ENCODE data around the gene RPL38. TPM values are rescaled to one million over a fixed set of nuclear protein-coding genes. Genes with fewer than 3 reads are reported as not detected.

The RPL38 gene
- total RNA-seq (1,000 to 10,000 TPM; 1,569 to 1,786 (median 1,717) TPM), total RNA-seq (441 to 859 (median 611) reads per million in 29 experiments)
- total RNA-seq (2013), result 3,174 TPM

DNA sequence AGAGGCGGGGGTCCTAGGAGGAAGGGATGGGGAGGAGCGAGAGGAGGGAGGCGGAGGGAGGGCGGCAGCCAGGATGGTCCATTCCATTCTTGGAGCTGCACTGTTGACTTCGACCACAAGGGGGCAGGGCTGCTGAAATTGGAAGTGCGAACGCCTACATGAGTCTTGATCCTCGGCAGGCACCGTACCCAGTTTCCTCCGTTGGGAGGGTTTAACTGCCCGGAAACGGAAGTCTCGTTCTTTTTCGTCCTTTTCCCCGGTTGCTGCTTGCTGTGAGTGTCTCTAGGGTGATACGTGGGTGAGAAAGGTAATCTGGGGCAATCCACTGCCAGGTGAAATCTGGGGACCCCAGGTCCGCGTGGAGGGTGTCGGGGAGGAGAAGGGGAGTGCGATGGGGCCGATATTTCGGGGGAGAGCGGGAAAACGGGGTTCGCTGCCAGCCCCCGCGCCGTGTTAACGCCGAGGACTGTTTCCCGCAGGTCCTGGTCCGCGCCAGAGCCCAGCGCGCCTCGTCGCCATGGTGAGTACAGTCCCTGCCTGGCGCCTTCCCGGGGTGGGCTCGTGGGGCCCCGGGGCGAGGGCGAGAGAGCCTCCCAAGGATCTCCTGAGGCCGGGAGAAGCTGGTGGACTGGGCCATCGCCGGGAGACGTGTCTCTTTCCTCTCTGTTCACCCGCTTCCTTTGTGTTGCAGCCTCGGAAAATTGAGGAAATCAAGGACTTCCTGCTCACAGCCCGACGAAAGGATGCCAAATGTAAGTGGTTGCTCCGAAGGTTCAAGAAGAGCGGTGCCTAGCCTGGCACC, at the start of gene RPL38:
Gene RPL38 (plus strand): TSS at position 240 of the 802 bp plus-strand sequence. CDS start 278 bp downstream, at position 518.
- Histone ChIP-seq H3K4me3 (ENCODE audit: control insufficient read depth in 1 of 2, extremely low read depth in 1 of 2, low read length in 1 of 2) (peak within 1 kb of the TSS; percentile 93 to 98), H3K27ac (ENCODE audit: low read length) (peak within 1 kb of the TSS; percentile 78), H3K27me3 (replicated peaks in 1 of 2; ENCODE audit: control insufficient read depth in 2 of 2, extremely low read depth in 1 of 2, insufficient read depth in 2 of 2, low read length in 1 of 2) (peaks cover 0 to 45% of the 10 kb centered on the region in 2 experiments), H3K9me3 (no peaks in the 10 kb centered on the region), H3K4me1 (ENCODE audit: control insufficient read depth in 1 of 2, extremely low read depth in 1 of 2, insufficient read depth in 2 of 2, low read length in 2 of 2) (peaks cover 18 to 53% of the 10 kb centered on the region in 2 experiments), H3K36me3 (ENCODE audit: control insufficient read depth in 2 of 2, extremely low read depth in 1 of 2, insufficient read depth in 1 of 2, low read length in 1 of 2) (peaks cover 0 to 37% of the 10 kb centered on the region in 2 donors)
- ATAC-seq (replicated peaks in 1 of 4) (peak; percentile 82 to 90 (median 88)), DNase-seq (peak; percentile 88 to 98 (median 93))
- under 1% methylated on average over 50 of the region's 53 CpGs for WGBS (ENCODE audit: insufficient coverage)
- POLR2A ChIA-PET, result interaction anchor here in 1 of 2 donors (0.6 kb wide), 1 partner anchor 96 kb away, joined by 3 read pairs; no protein-coding TSS in a partner anchor
- peaks cover 19% of the 10 kb centered on the region for H3K36me3 Mint-ChIP-seq
- H3K27ac Mint-ChIP-seq, result peak within 1 kb of the TSS; percentile 93 to 98
- H3K9me3 Mint-ChIP-seq, result no peaks in the 10 kb centered on the region
- peaks cover 41 to 50% (median 46%) of the 10 kb centered on the region in 3 donors for H3K4me1 Mint-ChIP-seq
- peaks cover 10 to 22% of the 10 kb centered on the region in 2 donors for H3K27me3 Mint-ChIP-seq
- H3K4me3 Mint-ChIP-seq, result peak within 1 kb of the TSS; percentile 91 to 99 (median 95)
- CTCF ChIA-PET, result interaction anchor here (0.5 to 1.7 kb wide), 9 partner anchors 9 to 1581 kb away, joined by 3 to 12 read pairs (median 6); partner anchors contain the start of genes TTYH2 (in 1 of the 2) and UNK (in 1 of the 2)

DNA sequence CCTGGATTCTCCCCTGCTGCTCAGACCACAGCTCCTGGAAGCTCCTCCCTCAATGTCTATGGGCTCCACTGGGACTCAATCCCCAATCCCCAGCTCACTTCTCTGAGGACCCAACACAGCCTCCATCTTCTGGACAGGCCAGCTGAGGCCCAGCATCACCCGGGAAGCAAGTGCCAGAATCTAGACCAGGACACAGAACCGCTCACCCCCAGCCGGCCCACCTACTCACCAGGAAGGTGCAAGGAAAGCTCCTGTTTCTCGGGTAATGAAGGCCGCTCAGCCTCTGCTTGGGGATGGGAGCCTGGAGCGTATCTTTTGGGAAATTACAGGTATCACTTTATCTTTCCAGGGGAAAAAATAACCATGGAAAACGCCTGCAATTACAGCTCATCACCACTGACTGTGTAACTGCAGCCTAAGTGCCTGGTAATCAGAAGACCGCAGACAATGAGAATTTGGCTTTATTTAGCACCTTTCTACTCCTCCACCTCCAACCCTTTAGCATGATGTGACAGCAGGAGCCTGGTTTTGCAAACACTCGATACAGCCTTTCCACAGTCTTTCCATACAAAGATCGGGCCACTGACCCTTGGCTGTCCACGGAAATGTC, 49.6 kb upstream of the RPL38 start:
- Histone ChIP-seq H3K36me3 (ENCODE audit: control insufficient read depth in 2 of 2, extremely low read depth in 1 of 2, insufficient read depth in 1 of 2, low read length in 1 of 2) (no peaks in the 10 kb centered on the region), H3K27ac (ENCODE audit: low read length) (no peak overlapping the region), H3K9me3 (no peaks in the 10 kb centered on the region), H3K4me3 (ENCODE audit: control insufficient read depth in 1 of 2, extremely low read depth in 1 of 2, low read length in 1 of 2) (no peak overlapping the region), H3K27me3 (replicated peaks in 1 of 2; ENCODE audit: control insufficient read depth in 2 of 2, extremely low read depth in 1 of 2, insufficient read depth in 2 of 2, low read length in 1 of 2) (peaks cover 2 to 48% of the 10 kb centered on the region in 2 experiments), H3K4me1 (ENCODE audit: control insufficient read depth in 1 of 2, extremely low read depth in 1 of 2, insufficient read depth in 2 of 2, low read length in 2 of 2) (no peaks in the 10 kb centered on the region)
- Mint-ChIP-seq H3K27ac (no peak overlapping the region), H3K36me3 (no peaks in the 10 kb centered on the region), H3K27me3 (peaks cover 29 to 38% of the 10 kb centered on the region in 2 donors), H3K9me3 (no peaks in the 10 kb centered on the region), H3K4me1 (no peaks in the 10 kb centered on the region), H3K4me3 (no peak overlapping the region)
- DNase-seq (peak in 1 of 35 experiments; percentile 12), ATAC-seq (replicated peaks in 1 of 4) (no peak)
- POLR2A ChIA-PET, result no interaction called here
- 78% methylated on average over 4 of the region's 11 CpGs for WGBS (ENCODE audit: insufficient coverage)
- CTCF ChIA-PET, result interaction anchor here in 1 of 2 donors (0.5 kb wide), 1 partner anchor 786 kb away, joined by 3 read pairs; no protein-coding TSS in a partner anchor

DNA sequence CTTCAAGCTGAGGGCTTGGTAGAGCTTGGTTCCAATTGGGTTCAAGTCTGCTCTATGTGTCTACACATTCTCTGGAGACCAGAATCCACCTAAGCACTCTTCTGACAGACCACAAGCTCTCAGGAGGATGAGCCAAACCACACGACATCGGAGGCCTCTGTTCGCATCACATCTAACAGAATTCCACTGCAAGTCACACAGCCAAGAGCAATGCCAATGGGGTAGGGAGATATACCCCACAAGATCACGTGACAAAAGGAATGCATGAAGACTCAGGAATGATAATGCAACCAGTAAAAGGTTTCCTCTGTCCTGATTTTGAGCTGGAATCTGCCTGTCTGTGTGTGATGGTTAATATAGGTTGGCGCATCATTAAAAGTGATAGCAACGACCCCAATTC, 46.6 kb upstream of the RPL38 start:
- H3K4me3 Mint-ChIP-seq, result no peak overlapping the region
- no peaks in the 10 kb centered on the region for H3K4me1 Mint-ChIP-seq
- Histone ChIP-seq H3K27me3 (replicated peaks in 1 of 2; ENCODE audit: control insufficient read depth in 2 of 2, extremely low read depth in 1 of 2, insufficient read depth in 2 of 2, low read length in 1 of 2) (peaks cover 0 to 49% of the 10 kb centered on the region in 2 experiments), H3K9me3 (no peaks in the 10 kb centered on the region), H3K27ac (ENCODE audit: low read length) (no peak overlapping the region), H3K4me3 (ENCODE audit: control insufficient read depth in 1 of 2, extremely low read depth in 1 of 2, low read length in 1 of 2) (no peak overlapping the region), H3K36me3 (ENCODE audit: control insufficient read depth in 2 of 2, extremely low read depth in 1 of 2, insufficient read depth in 1 of 2, low read length in 1 of 2) (no peaks in the 10 kb centered on the region), H3K4me1 (ENCODE audit: control insufficient read depth in 1 of 2, extremely low read depth in 1 of 2, insufficient read depth in 2 of 2, low read length in 2 of 2) (no peaks in the 10 kb centered on the region)
- no peaks in the 10 kb centered on the region for H3K36me3 Mint-ChIP-seq
- CTCF ChIA-PET, result interaction anchor here in 1 of 2 donors (0.6 kb wide), 1 partner anchor 9 kb away, joined by 3 read pairs; no protein-coding TSS in a partner anchor
- POLR2A ChIA-PET, result no interaction called here
- H3K27me3 Mint-ChIP-seq, result peaks cover 20 to 32% of the 10 kb centered on the region in 2 donors
- DNase-seq (no peak), ATAC-seq (replicated peaks in 1 of 4) (no peak)
- 100% methylated on average over 2 of the region's 6 CpGs for WGBS (ENCODE audit: insufficient coverage)
- H3K27ac Mint-ChIP-seq, result no peak overlapping the region
- no peaks in the 10 kb centered on the region for H3K9me3 Mint-ChIP-seq

- Mint-ChIP-seq H3K27ac (no peak overlapping the region), H3K36me3 (no peaks in the 10 kb centered on the region), H3K4me3 (no peak overlapping the region), H3K27me3 (peaks cover 21 to 32% of the 10 kb centered on the region in 2 donors), H3K9me3 (no peaks in the 10 kb centered on the region), H3K4me1 (no peaks in the 10 kb centered on the region)
- WGBS (ENCODE audit: insufficient coverage), result 75% methylated on average over 8 of the region's 9 CpGs
- ChIA-PET POLR2A (no interaction called here), CTCF (no interaction called here)
- H3K4me1 ChIP-seq (ENCODE audit: control insufficient read depth in 1 of 2, extremely low read depth in 1 of 2, insufficient read depth in 2 of 2, low read length in 2 of 2), result no peaks in the 10 kb centered on the region
- ATAC-seq (replicated peaks in 1 of 4) (no peak), DNase-seq (peak in 1 of 35 experiments; percentile 8)
- H3K27ac ChIP-seq (ENCODE audit: low read length), result no peak overlapping the region
- H3K4me3 ChIP-seq (ENCODE audit: control insufficient read depth in 1 of 2, extremely low read depth in 1 of 2, low read length in 1 of 2), result no peak overlapping the region
- peaks cover 0 to 45% of the 10 kb centered on the region in 2 experiments for H3K27me3 ChIP-seq (replicated peaks in 1 of 2; ENCODE audit: control insufficient read depth in 2 of 2, extremely low read depth in 1 of 2, insufficient read depth in 2 of 2, low read length in 1 of 2)
- no peaks in the 10 kb centered on the region for H3K36me3 ChIP-seq (ENCODE audit: control insufficient read depth in 2 of 2, extremely low read depth in 1 of 2, insufficient read depth in 1 of 2, low read length in 1 of 2)
- no peaks in the 10 kb centered on the region for H3K9me3 ChIP-seq
These were observed 46.1 kb upstream of the RPL38 start for GRCh38 chr17:74157366-74157765.

GRCh38 chr17:74158761-74159160, 44.7 kb upstream of the RPL38 start:
- H3K9me3 ChIP-seq, result no peaks in the 10 kb centered on the region
- H3K9me3 Mint-ChIP-seq, result no peaks in the 10 kb centered on the region
- no peak overlapping the region for H3K27ac ChIP-seq (ENCODE audit: low read length)
- peaks cover 0 to 40% of the 10 kb centered on the region in 2 experiments for H3K27me3 ChIP-seq (replicated peaks in 1 of 2; ENCODE audit: control insufficient read depth in 2 of 2, extremely low read depth in 1 of 2, insufficient read depth in 2 of 2, low read length in 1 of 2)
- ChIA-PET CTCF (no interaction called here), POLR2A (no interaction called here)
- no peak overlapping the region for H3K27ac Mint-ChIP-seq
- no peaks in the 10 kb centered on the region for H3K4me1 Mint-ChIP-seq
- no peaks in the 10 kb centered on the region for H3K4me1 ChIP-seq (ENCODE audit: control insufficient read depth in 1 of 2, extremely low read depth in 1 of 2, insufficient read depth in 2 of 2, low read length in 2 of 2)
- H3K36me3 Mint-ChIP-seq, result no peaks in the 10 kb centered on the region
- H3K27me3 Mint-ChIP-seq, result peaks cover 21 to 32% of the 10 kb centered on the region in 2 donors
- DNase-seq (no peak), ATAC-seq (replicated peaks in 1 of 4) (no peak)
- no peak overlapping the region for H3K4me3 Mint-ChIP-seq
- no peak overlapping the region for H3K4me3 ChIP-seq (ENCODE audit: control insufficient read depth in 1 of 2, extremely low read depth in 1 of 2, low read length in 1 of 2)
- H3K36me3 ChIP-seq (ENCODE audit: control insufficient read depth in 2 of 2, extremely low read depth in 1 of 2, insufficient read depth in 1 of 2, low read length in 1 of 2), result no peaks in the 10 kb centered on the region

- Histone ChIP-seq H3K4me1 (ENCODE audit: control insufficient read depth in 1 of 2, extremely low read depth in 1 of 2, insufficient read depth in 2 of 2, low read length in 2 of 2) (no peaks in the 10 kb centered on the region), H3K9me3 (no peaks in the 10 kb centered on the region), H3K4me3 (ENCODE audit: control insufficient read depth in 1 of 2, extremely low read depth in 1 of 2, low read length in 1 of 2) (no peak overlapping the region), H3K27ac (ENCODE audit: low read length) (no peak overlapping the region), H3K36me3 (ENCODE audit: control insufficient read depth in 2 of 2, extremely low read depth in 1 of 2, insufficient read depth in 1 of 2, low read length in 1 of 2) (no peaks in the 10 kb centered on the region), H3K27me3 (replicated peaks in 1 of 2; ENCODE audit: control insufficient read depth in 2 of 2, extremely low read depth in 1 of 2, insufficient read depth in 2 of 2, low read length in 1 of 2) (peaks cover 0 to 41% of the 10 kb centered on the region in 2 experiments)
- Mint-ChIP-seq H3K4me3 (no peak overlapping the region), H3K4me1 (no peaks in the 10 kb centered on the region), H3K27me3 (peaks cover 21 to 29% of the 10 kb centered on the region in 2 donors), H3K27ac (no peak overlapping the region), H3K9me3 (no peaks in the 10 kb centered on the region), H3K36me3 (no peaks in the 10 kb centered on the region)
- WGBS (ENCODE audit: insufficient coverage), result 77% methylated on average over 5 of the region's 5 CpGs
- ChIA-PET POLR2A (no interaction called here), CTCF (no interaction called here)
- peak in 1 of 35 experiments; percentile 8 for DNase-seq
- no peak for ATAC-seq (replicated peaks in 1 of 4)
These were observed 44.1 kb upstream of the RPL38 start for GRCh38 chr17:74159226-74159840.

Data from T-cell (primary cell).